Measurements from ENCODE around the gene SPATA20.
A peak's percentile ranks its signal among the peaks of the same experiment; 100 is the strongest.

The SPATA20 gene

GRCh38 chr17:50534979-50535326 is 12.0 kb upstream of the SPATA20 start:
- peak overlapping the region in 2 of 3 experiments; percentile 60 to 90 for H3K27ac Mint-ChIP-seq
- H3K27me3 Mint-ChIP-seq (ENCODE audit: low read depth): peaks cover 25% of the 10 kb centered on the region
- TF ChIP-seq CTCF (IDR thresholded peaks at IDR 0.05; ENCODE audit: unreplicated experiment in 3 of 3): no peak
- peak overlapping the region; percentile 47 to 81 (median 47) for H3K4me3 Mint-ChIP-seq
- peaks cover 56% of the 10 kb centered on the region for H3K4me1 Mint-ChIP-seq
- H3K9me3 Mint-ChIP-seq: no peaks in the 10 kb centered on the region
- H3K36me3 Mint-ChIP-seq (ENCODE audit: low read depth): no peaks in the 10 kb centered on the region

- H3K4me3 Mint-ChIP-seq: peak overlapping the region in 1 of 3 experiments; percentile 26
- no peak for TF ChIP-seq CTCF (IDR thresholded peaks at IDR 0.05; ENCODE audit: unreplicated experiment in 3 of 3)
- H3K4me1 Mint-ChIP-seq: peaks cover 56% of the 10 kb centered on the region
- no peaks in the 10 kb centered on the region for H3K36me3 Mint-ChIP-seq (ENCODE audit: low read depth)
- H3K27ac Mint-ChIP-seq: peak overlapping the region in 2 of 3 experiments; percentile 52 to 60
- peaks cover 25% of the 10 kb centered on the region for H3K27me3 Mint-ChIP-seq (ENCODE audit: low read depth)
- H3K9me3 Mint-ChIP-seq: no peaks in the 10 kb centered on the region
Observed at GRCh38 chr17:50535407-50535806, 11.6 kb upstream of the SPATA20 start.

- no peak overlapping the region for H3K27ac Mint-ChIP-seq
- H3K9me3 Mint-ChIP-seq: no peaks in the 10 kb centered on the region
- peak overlapping the region in 1 of 3 experiments; percentile 20 for H3K4me3 Mint-ChIP-seq
- peaks cover 22% of the 10 kb centered on the region for H3K27me3 Mint-ChIP-seq (ENCODE audit: low read depth)
- no peaks in the 10 kb centered on the region for H3K36me3 Mint-ChIP-seq (ENCODE audit: low read depth)
- H3K4me1 Mint-ChIP-seq: peaks cover 47% of the 10 kb centered on the region
- TF ChIP-seq CTCF (IDR thresholded peaks at IDR 0.05; ENCODE audit: unreplicated experiment in 3 of 3): no peak
Observed at GRCh38 chr17:50536683-50537646, 10.0 kb upstream of the SPATA20 start.

- Mint-ChIP-seq H3K27ac (peak overlapping the region; percentile 55 to 84 (median 72)), H3K9me3 (no peaks in the 10 kb centered on the region), H3K4me1 (peaks cover 50% of the 10 kb centered on the region), H3K36me3 (ENCODE audit: low read depth) (no peaks in the 10 kb centered on the region), H3K4me3 (peak overlapping the region in 2 of 3 experiments; percentile 8 to 30), H3K27me3 (ENCODE audit: low read depth) (peaks cover 21% of the 10 kb centered on the region)
- no peak for TF ChIP-seq CTCF (IDR thresholded peaks at IDR 0.05; ENCODE audit: unreplicated experiment in 3 of 3)
Observed at GRCh38 chr17:50537721-50538548, 9.0 kb upstream of the SPATA20 start.

- peaks cover 19% of the 10 kb centered on the region for H3K27me3 Mint-ChIP-seq (ENCODE audit: low read depth)
- peak overlapping the region; percentile 55 to 84 (median 72) for H3K27ac Mint-ChIP-seq
- H3K9me3 Mint-ChIP-seq: no peaks in the 10 kb centered on the region
- TF ChIP-seq CTCF (IDR thresholded peaks at IDR 0.05; ENCODE audit: unreplicated experiment in 3 of 3): no peak
- peaks cover 46% of the 10 kb centered on the region for H3K4me1 Mint-ChIP-seq
- H3K36me3 Mint-ChIP-seq (ENCODE audit: low read depth): no peaks in the 10 kb centered on the region
- H3K4me3 Mint-ChIP-seq: peak overlapping the region; percentile 27 to 53 (median 44)
Observed at GRCh38 chr17:50538549-50539410, 8.2 kb upstream of the SPATA20 start.
